Measurements from ENCODE around the gene RABEP1.
A peak's percentile ranks its signal among the peaks of the same experiment; 100 is the strongest.
"Not testable (repeated sequence)": the region's sequence is repeated elsewhere in the genome, so short reads cannot be mapped to it uniquely, and the experiment has no call there.

Gene RABEP1

DNA sequence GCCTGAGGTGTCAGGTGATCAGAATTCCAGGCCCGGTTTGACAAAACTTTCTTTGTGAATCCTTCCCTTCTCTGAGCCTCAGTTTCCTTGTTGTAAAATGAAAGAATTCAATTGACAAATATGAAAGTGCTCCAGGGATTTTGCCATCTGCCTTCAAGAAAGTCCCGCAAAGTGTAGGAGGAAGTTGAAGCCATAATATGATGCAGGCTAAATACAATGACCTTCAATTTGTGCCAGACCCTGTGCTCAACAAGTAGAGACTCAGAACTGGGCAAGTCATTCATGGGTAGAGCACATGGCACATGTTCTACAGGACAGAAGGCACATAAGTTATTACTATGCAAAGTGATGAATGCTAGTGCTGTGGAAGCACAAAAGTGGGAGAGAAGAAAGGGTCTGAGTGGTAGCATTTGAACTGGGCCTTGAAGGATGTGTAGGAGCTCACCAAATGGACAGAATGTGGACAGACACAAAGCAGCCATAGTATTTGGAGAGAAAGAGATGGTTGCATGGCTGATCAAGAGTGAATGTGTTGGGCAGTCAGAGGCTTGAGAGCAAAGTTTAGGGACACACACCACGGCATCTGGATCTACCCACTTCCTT is 45.0 kb upstream of the RABEP1 start:
- no peak overlapping the region for H3K9ac ChIP-seq (ENCODE audit: low read depth, low read length, poor library complexity)
- no peak overlapping the region for H2AFZ ChIP-seq (ENCODE audit: low read length)
- H3K27me3 ChIP-seq (ENCODE audit: control insufficient read depth in 3 of 3, insufficient read depth in 3 of 3, low read depth in 1 of 3, low read length in 3 of 3): no peaks in the 10 kb centered on the region
- H3K27ac ChIP-seq (replicated peaks; ENCODE audit: low read length): no peak overlapping the region
- no peak overlapping the region for H3K14ac ChIP-seq (ENCODE audit: low read length)
- H3K23ac ChIP-seq (ENCODE audit: low read depth, low read length, poor library complexity): no peak overlapping the region
- H4K91ac ChIP-seq (ENCODE audit: low read depth, low read length, poor library complexity): no peak overlapping the region
- no peak overlapping the region for H2BK12ac ChIP-seq (ENCODE audit: low read length)
- no peak overlapping the region for H3K18ac ChIP-seq (ENCODE audit: low read length)
- no peaks in the 10 kb centered on the region for H3K9me3 ChIP-seq (replicated peaks in 1 of 2; ENCODE audit: control insufficient read depth in 2 of 2, insufficient read depth in 1 of 2, low read depth in 1 of 2, low read length in 2 of 2)
- no peak overlapping the region for H3K4me3 ChIP-seq (ENCODE audit: low read length in 2 of 2)
- DNase-seq (ENCODE audit: low spot score): no peak
- no peaks in the 10 kb centered on the region for H3K4me1 ChIP-seq (ENCODE audit: control insufficient read depth in 2 of 2, insufficient read depth in 1 of 2, low read depth in 1 of 2, low read length in 2 of 2)
- no peak overlapping the region for H3K4ac ChIP-seq (ENCODE audit: low read length)
- no peak overlapping the region for H2BK120ac ChIP-seq (ENCODE audit: low read depth, low read length)
- H2BK15ac ChIP-seq (ENCODE audit: low read length): no peak overlapping the region
- no peak overlapping the region for H3K4me2 ChIP-seq (ENCODE audit: insufficient read depth, low read length, poor library complexity, severe bottlenecking)
- no peaks in the 10 kb centered on the region for H3K79me1 ChIP-seq (ENCODE audit: low read depth, low read length)
- no peak overlapping the region for H4K8ac ChIP-seq (ENCODE audit: low read depth, low read length)
- no peak overlapping the region for H2AK5ac ChIP-seq (ENCODE audit: low read depth, low read length)
- WGBS, 2 donors (ENCODE audit: extremely low coverage in 2 of 2, insufficient read length in 2 of 2, insufficient replicate concordance in 1 of 2): no CpG with 5 or more reads among the region's 3 CpGs
- H3K36me3 ChIP-seq (replicated peaks in 1 of 2; ENCODE audit: control insufficient read depth in 2 of 2, insufficient read depth in 2 of 2, low read length in 2 of 2): peaks cover 0 to 10% of the 10 kb centered on the region in 2 donors
- H2BK5ac ChIP-seq (ENCODE audit: low read length): no peak overlapping the region

GRCh38 chr17:5237541-5238016 is 44.5 kb upstream of the RABEP1 start:
- peak; percentile 37 for DNase-seq (ENCODE audit: low spot score)
- no peak overlapping the region for H3K14ac ChIP-seq (ENCODE audit: low read length)

GRCh38 chr17:5238333-5238732 is 43.8 kb upstream of the RABEP1 start:
- Histone ChIP-seq H2BK12ac (ENCODE audit: low read length) (no peak overlapping the region), H4K91ac (ENCODE audit: low read depth, low read length, poor library complexity) (no peak overlapping the region), H3K18ac (ENCODE audit: low read length) (no peak overlapping the region), H3K4me2 (ENCODE audit: insufficient read depth, low read length, poor library complexity, severe bottlenecking) (no peak overlapping the region), H2AK5ac (ENCODE audit: low read depth, low read length) (no peak overlapping the region), H3K9ac (ENCODE audit: low read depth, low read length, poor library complexity) (no peak overlapping the region), H3K27me3 (ENCODE audit: control insufficient read depth in 3 of 3, insufficient read depth in 3 of 3, low read depth in 1 of 3, low read length in 3 of 3) (no peaks in the 10 kb centered on the region), H2BK5ac (ENCODE audit: low read length) (no peak overlapping the region), H3K4me3 (ENCODE audit: low read length in 2 of 2) (no peak overlapping the region), H3K79me1 (ENCODE audit: low read depth, low read length) (no peaks in the 10 kb centered on the region), H3K14ac (ENCODE audit: low read length) (no peak overlapping the region), H3K23ac (ENCODE audit: low read depth, low read length, poor library complexity) (no peak overlapping the region), H2AFZ (ENCODE audit: low read length) (no peak overlapping the region), H3K9me3 (replicated peaks in 1 of 2; ENCODE audit: control insufficient read depth in 2 of 2, insufficient read depth in 1 of 2, low read depth in 1 of 2, low read length in 2 of 2) (no peaks in the 10 kb centered on the region), H3K4ac (ENCODE audit: low read length) (no peak overlapping the region), H3K4me1 (ENCODE audit: control insufficient read depth in 2 of 2, insufficient read depth in 1 of 2, low read depth in 1 of 2, low read length in 2 of 2) (no peaks in the 10 kb centered on the region), H2BK120ac (ENCODE audit: low read depth, low read length) (no peak overlapping the region), H4K8ac (ENCODE audit: low read depth, low read length) (no peak overlapping the region), H3K27ac (replicated peaks; ENCODE audit: low read length) (no peak overlapping the region), H3K36me3 (replicated peaks in 1 of 2; ENCODE audit: control insufficient read depth in 2 of 2, insufficient read depth in 2 of 2, low read length in 2 of 2) (peaks cover 0 to 10% of the 10 kb centered on the region in 2 donors), H2BK15ac (ENCODE audit: low read length) (no peak overlapping the region)
- DNase-seq (ENCODE audit: low spot score): no peak
- no CpG with 5 or more reads among the region's 4 CpGs for WGBS, 2 donors (ENCODE audit: extremely low coverage in 2 of 2, insufficient read length in 2 of 2, insufficient replicate concordance in 1 of 2)

More at GRCh38 chr17:5237541-5238016, 44.5 kb upstream of the RABEP1 start:
- no peak overlapping the region for H3K27ac ChIP-seq (replicated peaks; ENCODE audit: low read length)
- no CpG with 5 or more reads among the region's 6 CpGs for WGBS, 2 donors (ENCODE audit: extremely low coverage in 2 of 2, insufficient read length in 2 of 2, insufficient replicate concordance in 1 of 2)
- H2BK12ac ChIP-seq (ENCODE audit: low read length): no peak overlapping the region
- no peak overlapping the region for H3K4me3 ChIP-seq (ENCODE audit: low read length in 2 of 2)
- H4K8ac ChIP-seq (ENCODE audit: low read depth, low read length): no peak overlapping the region
- H2BK15ac ChIP-seq (ENCODE audit: low read length): no peak overlapping the region
- no peak overlapping the region for H2BK120ac ChIP-seq (ENCODE audit: low read depth, low read length)
- H3K18ac ChIP-seq (ENCODE audit: low read length): no peak overlapping the region
- H3K4me2 ChIP-seq (ENCODE audit: insufficient read depth, low read length, poor library complexity, severe bottlenecking): no peak overlapping the region
- H3K27me3 ChIP-seq (ENCODE audit: control insufficient read depth in 3 of 3, insufficient read depth in 3 of 3, low read depth in 1 of 3, low read length in 3 of 3): no peaks in the 10 kb centered on the region
- H3K9me3 ChIP-seq (replicated peaks in 1 of 2; ENCODE audit: control insufficient read depth in 2 of 2, insufficient read depth in 1 of 2, low read depth in 1 of 2, low read length in 2 of 2): no peaks in the 10 kb centered on the region
- H3K9ac ChIP-seq (ENCODE audit: low read depth, low read length, poor library complexity): no peak overlapping the region
- H3K4ac ChIP-seq (ENCODE audit: low read length): no peak overlapping the region
- H3K23ac ChIP-seq (ENCODE audit: low read depth, low read length, poor library complexity): no peak overlapping the region
- H2AK5ac ChIP-seq (ENCODE audit: low read depth, low read length): no peak overlapping the region
- H3K4me1 ChIP-seq (ENCODE audit: control insufficient read depth in 2 of 2, insufficient read depth in 1 of 2, low read depth in 1 of 2, low read length in 2 of 2): no peaks in the 10 kb centered on the region
- H2AFZ ChIP-seq (ENCODE audit: low read length): no peak overlapping the region
- no peak overlapping the region for H2BK5ac ChIP-seq (ENCODE audit: low read length)
- H3K79me1 ChIP-seq (ENCODE audit: low read depth, low read length): no peaks in the 10 kb centered on the region
- H4K91ac ChIP-seq (ENCODE audit: low read depth, low read length, poor library complexity): no peak overlapping the region
- peaks cover 0 to 10% of the 10 kb centered on the region in 2 donors for H3K36me3 ChIP-seq (replicated peaks in 1 of 2; ENCODE audit: control insufficient read depth in 2 of 2, insufficient read depth in 2 of 2, low read length in 2 of 2)

DNA sequence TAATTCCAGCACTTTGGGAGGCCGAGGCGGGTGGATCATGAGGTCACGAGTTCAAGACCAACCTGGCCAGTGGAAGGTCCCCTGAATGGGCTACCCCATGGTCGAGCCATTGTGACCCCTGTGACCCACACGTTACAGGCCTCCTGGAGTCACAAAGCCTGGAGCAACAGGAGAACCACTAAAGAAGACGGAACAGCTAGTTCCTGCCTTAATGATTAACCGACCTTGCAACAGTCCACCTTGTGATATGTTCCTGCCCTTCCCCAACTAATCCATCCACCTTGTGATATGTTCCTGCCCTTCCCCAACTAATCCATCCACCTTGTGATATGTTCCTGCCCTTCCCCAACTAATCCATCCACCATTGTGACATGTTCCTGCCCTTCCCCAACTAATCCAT is 42.3 kb upstream of the RABEP1 start:
- H3K18ac ChIP-seq (ENCODE audit: low read length); H3K4me3 ChIP-seq (ENCODE audit: low read length in 2 of 2); H3K4me2 ChIP-seq (ENCODE audit: insufficient read depth, low read length, poor library complexity, severe bottlenecking); H2AFZ ChIP-seq (ENCODE audit: low read length); H2BK5ac ChIP-seq (ENCODE audit: low read length); H3K27ac ChIP-seq (replicated peaks; ENCODE audit: low read length); H3K14ac ChIP-seq (ENCODE audit: low read length); H3K23ac ChIP-seq (ENCODE audit: low read depth, low read length, poor library complexity); H3K36me3 ChIP-seq (replicated peaks in 1 of 2; ENCODE audit: control insufficient read depth in 2 of 2, insufficient read depth in 2 of 2, low read length in 2 of 2); H2BK12ac ChIP-seq (ENCODE audit: low read length); H3K9ac ChIP-seq (ENCODE audit: low read depth, low read length, poor library complexity); DNase-seq (ENCODE audit: low spot score); H3K9me3 ChIP-seq (replicated peaks in 1 of 2; ENCODE audit: control insufficient read depth in 2 of 2, insufficient read depth in 1 of 2, low read depth in 1 of 2, low read length in 2 of 2); H3K4ac ChIP-seq (ENCODE audit: low read length); H2AK5ac ChIP-seq (ENCODE audit: low read depth, low read length); H4K91ac ChIP-seq (ENCODE audit: low read depth, low read length, poor library complexity); H2BK15ac ChIP-seq (ENCODE audit: low read length); H3K4me1 ChIP-seq (ENCODE audit: control insufficient read depth in 2 of 2, insufficient read depth in 1 of 2, low read depth in 1 of 2, low read length in 2 of 2); H2BK120ac ChIP-seq (ENCODE audit: low read depth, low read length); H3K79me1 ChIP-seq (ENCODE audit: low read depth, low read length); H3K27me3 ChIP-seq (ENCODE audit: control insufficient read depth in 3 of 3, insufficient read depth in 3 of 3, low read depth in 1 of 3, low read length in 3 of 3); H4K8ac ChIP-seq (ENCODE audit: low read depth, low read length): not testable (repeated sequence)
- no CpG with 5 or more reads among the region's 7 CpGs for WGBS, 2 donors (ENCODE audit: extremely low coverage in 2 of 2, insufficient read length in 2 of 2, insufficient replicate concordance in 1 of 2)

Measured in neuronal stem cell (in vitro differentiated cells).